HL-60 (cell line): ENCODE data around the gene CYTH4.

Experiments used
- DNase-seq, 2 experiments: peaks; one replicate each; pipeline ENCODE4 v3.0.0-alpha.2; 2010 to 2020; ENCODE audit warnings: low read depth in 1 of 2, low spot score in 1 of 2
- H3K27ac ChIP-seq: fragments of 250-450 bp; sonication (Bioruptor Pico); replicated peaks from 2 replicates; pipeline ENCODE4 v1.5.1; 2020; ENCODE audit warnings: mild to moderate bottlenecking, moderate library complexity
- H3K27me3 ChIP-seq: fragments of 250-450 bp; sonication (Bioruptor Pico); 2 replicates; pipeline ENCODE4 v1.5.1; 2021; ENCODE audit warnings: mild to moderate bottlenecking, moderate library complexity; ENCODE audit not compliant: insufficient read depth, poor library complexity, severe bottlenecking
- H3K4me3 ChIP-seq: replicated peaks from 2 replicates; pipeline ENCODE4 v1.5.1; 2011; ENCODE audit warnings: mild to moderate bottlenecking, control low read depth, low read length; ENCODE audit not compliant: insufficient read depth
- CTCF ChIP-seq: IDR thresholded peaks from one replicate; pipeline ENCODE4 v1.5.1; 2011; ENCODE audit warnings: low read length, control low read depth, inconsistent platforms; ENCODE audit not compliant: insufficient read depth
- GABPA ChIP-seq: IDR thresholded peaks from 2 replicates; pipeline ENCODE4 v1.6.1; 2012; ENCODE audit warnings: low read depth
- POLR2AphosphoS5 ChIP-seq: IDR thresholded peaks from 2 replicates; pipeline ENCODE4 v1.6.1; 2012; ENCODE audit warnings: low read depth
- REST ChIP-seq: IDR thresholded peaks from 2 replicates; pipeline ENCODE4 v1.6.1; 2012; ENCODE audit warnings: low read depth; ENCODE audit not compliant: insufficient replicate concordance
- SPI1 ChIP-seq: IDR thresholded peaks from 2 replicates; pipeline ENCODE4 v1.6.1; 2012; ENCODE audit warnings: low read depth, mild to moderate bottlenecking, borderline replicate concordance

Gene CYTH4

GRCh38 chr22:37294747-37295146 is 12.4 kb downstream of the CYTH4 start:
- H3K27ac ChIP-seq: no peak overlapping the region
- TF ChIP-seq GABPA (no peak), POLR2AphosphoS5 (no peak), CTCF (no peak), SPI1 (no peak), REST (no peak)

GRCh38 chr22:37295213-37295886 is 13.0 kb downstream of the CYTH4 start:
- DNase-seq: peak in 1 of 2 experiments; percentile 46
- TF ChIP-seq POLR2AphosphoS5: 0 out of 2 replicates have a peak, but pooled peaks have one; percentile 21
- TF ChIP-seq SPI1: peak; percentile 87
- no peak for TF ChIP-seq CTCF
- TF ChIP-seq GABPA: no peak
- no peaks in the 10 kb centered on the region for H3K27me3 ChIP-seq
- H3K4me3 ChIP-seq: no peak overlapping the region
- H3K27ac ChIP-seq: no peak overlapping the region

More at GRCh38 chr22:37294747-37295146, 12.4 kb downstream of the CYTH4 start:
- Histone ChIP-seq H3K27me3 (no peaks in the 10 kb centered on the region), H3K4me3 (no peak overlapping the region)
- no peak for DNase-seq

- Histone ChIP-seq H3K27ac (no peak overlapping the region), H3K4me3 (no peak overlapping the region), H3K27me3 (no peaks in the 10 kb centered on the region)
- TF ChIP-seq CTCF (no peak), POLR2AphosphoS5 (no peak), REST (no peak), SPI1 (no peak), GABPA (no peak)
- no peak for DNase-seq
Measured at GRCh38 chr22:37295946-37296345, 13.6 kb downstream of the CYTH4 start.
